Ishikawa (cell line): ENCODE data around the gene DNAJC11.

ENCODE experiments used
- CEBPB ChIP-seq: IDR thresholded peaks from 2 replicates; pipeline ENCODE4 v1.6.1; 2012
- CREB1 ChIP-seq: IDR thresholded peaks from 2 replicates; pipeline ENCODE4 v1.6.1; 2012; ENCODE audit warnings: low read depth
- EGR1 ChIP-seq: IDR thresholded peaks from 2 replicates; pipeline ENCODE4 v1.6.1; 2012
- EP300 ChIP-seq: IDR thresholded peaks from 2 replicates; pipeline ENCODE4 v1.6.1; 2012; ENCODE audit warnings: borderline replicate concordance
- FOXM1 ChIP-seq: IDR thresholded peaks from 2 replicates; pipeline ENCODE4 v1.6.1; 2012; ENCODE audit warnings: low read depth, borderline replicate concordance
- MAX ChIP-seq: IDR thresholded peaks from 2 replicates; pipeline ENCODE4 v1.6.1; 2012
- NFIC ChIP-seq: IDR thresholded peaks from 2 replicates; pipeline ENCODE4 v1.6.1; 2012
- RAD21 ChIP-seq: IDR thresholded peaks from 2 replicates; pipeline ENCODE4 v1.6.1; 2012; ENCODE audit warnings: low read depth
- REST ChIP-seq: IDR thresholded peaks from 2 replicates; pipeline ENCODE4 v1.6.1; 2012; ENCODE audit warnings: low read depth, mild to moderate bottlenecking
- TAF1 ChIP-seq: IDR thresholded peaks from 2 replicates; pipeline ENCODE4 v1.6.1; 2012; ENCODE audit warnings: low read depth, mild to moderate bottlenecking
- TCF12 ChIP-seq: IDR thresholded peaks from 2 replicates; pipeline ENCODE4 v1.6.1; 2012; ENCODE audit warnings: low read depth
- TEAD4 ChIP-seq: IDR thresholded peaks from 2 replicates; pipeline ENCODE4 v1.6.1; 2012
- USF1 ChIP-seq: IDR thresholded peaks from 2 replicates; pipeline ENCODE4 v1.6.1; 2012
- YY1 ChIP-seq: IDR thresholded peaks from 2 replicates; pipeline ENCODE4 v1.6.1; 2012; ENCODE audit warnings: low read depth
- ZBTB7A ChIP-seq: IDR thresholded peaks from 2 replicates; pipeline ENCODE4 v1.6.1; 2012; ENCODE audit warnings: low read depth

The DNAJC11 gene

GRCh38 chr1:6675941-6676340 lies 25.7 kb downstream of the DNAJC11 start:
- TF ChIP-seq REST (no peak), CREB1 (no peak), MAX (no peak), EGR1 (no peak), TAF1 (no peak), ZBTB7A (no peak), NFIC (no peak), FOXM1 (no peak), RAD21 (no peak), USF1 (no peak), YY1 (no peak), EP300 (no peak), TEAD4 (no peak), CEBPB (no peak), TCF12 (no peak)

DNA sequence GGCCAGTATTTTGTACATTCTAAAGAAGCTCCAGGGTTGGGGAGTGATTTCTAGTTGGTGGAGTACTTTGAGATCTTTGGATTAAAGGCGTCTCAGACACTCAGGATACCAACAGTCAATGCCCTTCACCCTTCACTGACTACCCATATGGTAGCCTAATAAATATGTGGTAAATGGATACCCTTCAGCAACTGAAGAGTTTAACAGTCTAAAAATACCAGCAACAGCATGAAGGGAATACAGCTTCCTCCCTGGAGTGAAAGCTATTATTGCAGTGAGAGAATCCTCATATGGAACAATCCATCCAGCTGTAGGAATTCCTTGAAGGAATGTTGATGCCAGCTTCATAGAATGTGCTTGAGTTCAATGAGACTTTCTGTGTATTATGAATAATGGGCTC lies 26.8 kb downstream of the DNAJC11 start:
- TF ChIP-seq ZBTB7A (no peak), TCF12 (no peak), EGR1 (no peak), CREB1 (no peak), FOXM1 (no peak), MAX (no peak), TEAD4 (no peak), RAD21 (no peak)

DNA sequence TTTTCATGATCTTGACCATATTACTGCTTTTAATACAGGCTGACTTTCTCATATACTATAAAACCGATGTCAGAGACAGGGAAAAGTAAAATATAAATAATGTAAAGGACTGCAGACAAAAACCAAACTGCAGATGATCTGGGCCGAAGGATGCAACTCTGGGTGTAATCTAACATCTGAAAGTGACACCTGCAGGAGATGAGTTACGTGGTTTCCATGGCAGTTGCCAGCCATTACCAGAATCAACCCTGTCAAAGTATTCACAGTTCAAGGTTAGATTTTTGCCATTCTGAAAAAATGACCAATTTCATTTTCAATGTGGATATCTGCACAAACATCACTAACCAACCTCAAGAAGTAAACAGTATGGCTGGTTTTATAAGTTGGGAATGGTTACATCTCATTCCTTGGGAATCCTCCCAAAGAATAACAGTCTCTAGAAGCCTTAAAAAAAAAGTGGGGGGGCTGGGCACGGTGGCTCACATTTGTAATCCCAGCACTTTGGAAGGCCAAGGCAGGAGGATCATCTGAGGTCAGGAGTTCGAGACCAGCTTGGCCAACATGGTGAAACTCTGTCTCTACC lies 27.7 kb downstream of the DNAJC11 start:
- TF ChIP-seq CEBPB (no peak), MAX (no peak), RAD21 (no peak), CREB1 (no peak), USF1 (no peak), YY1 (no peak), FOXM1 (no peak), TCF12 (no peak), NFIC (no peak), ZBTB7A (no peak), EGR1 (no peak)

DNA sequence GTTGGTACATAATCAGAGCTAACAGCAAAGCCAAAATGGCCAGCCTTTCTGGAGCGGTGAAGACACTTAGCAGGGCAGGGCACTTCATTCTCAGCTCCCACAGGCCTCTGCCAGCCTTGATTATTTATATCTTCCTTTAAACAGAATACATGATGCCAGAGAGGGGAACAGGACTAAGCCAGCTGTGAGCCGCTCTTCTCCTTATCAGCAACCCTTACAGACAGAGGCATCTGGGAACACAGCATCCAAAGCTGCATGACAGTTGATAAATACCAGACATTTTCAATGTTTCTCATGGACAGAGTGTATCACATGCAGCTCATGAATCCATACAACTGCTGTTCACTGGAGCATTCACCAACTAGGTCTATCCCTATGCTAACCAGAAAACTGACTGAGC lies 29.1 kb downstream of the DNAJC11 start:
- TF ChIP-seq EP300 (no peak), NFIC (no peak), YY1 (no peak), CEBPB (no peak), CREB1 (no peak), FOXM1 (no peak)

DNA sequence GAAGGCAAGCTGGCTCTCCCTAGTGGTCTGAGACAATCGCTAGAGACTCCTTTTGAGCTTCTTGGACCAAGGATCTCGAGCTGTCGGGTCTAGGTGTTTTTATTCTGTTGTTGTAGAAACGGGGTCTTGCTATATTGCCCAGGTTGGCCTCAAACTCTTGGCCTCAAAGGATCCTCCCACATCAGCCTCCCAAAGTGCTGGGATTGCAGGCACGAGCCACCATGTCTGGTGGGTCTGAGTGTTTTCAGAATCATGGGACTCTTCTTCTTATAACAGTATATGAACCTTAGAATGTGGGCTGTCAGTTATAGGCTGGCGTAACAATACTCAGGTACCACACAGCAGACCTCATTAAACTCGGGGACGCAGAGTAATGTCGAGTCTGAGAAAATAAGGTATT lies 33.1 kb downstream of the DNAJC11 start:
- no peak for TF ChIP-seq EP300
- TF ChIP-seq ZBTB7A: no peak
- no peak for TF ChIP-seq TAF1
- TF ChIP-seq CEBPB: no peak
- TF ChIP-seq MAX: no peak
- no peak for TF ChIP-seq REST
- TF ChIP-seq USF1: no peak
- TF ChIP-seq TCF12: no peak
- TF ChIP-seq RAD21: no peak
- TF ChIP-seq CREB1: no peak
- TF ChIP-seq FOXM1: no peak
- no peak for TF ChIP-seq EGR1
- TF ChIP-seq NFIC: no peak
- TF ChIP-seq YY1: no peak
- no peak for TF ChIP-seq TEAD4
